Epidermal melanocyte (primary cell): ENCODE results near the gene ARHGAP22.

ENCODE experiments used
- DNase-seq: peaks from one replicate; pipeline ENCODE4 v3.0.0; 2011; ENCODE audit warnings: low spot score; ENCODE audit not compliant: insufficient read length

The ARHGAP22 gene

GRCh38 chr10:48399056-48399541 is 205.8 kb downstream of the ARHGAP22 start:
- no peak for DNase-seq

- DNase-seq: no peak
These were observed 206.6 kb downstream of the ARHGAP22 start for GRCh38 chr10:48398261-48398660.
